Measurements from ENCODE around the gene AOPEP. TPM values are rescaled to one million over a fixed set of nuclear protein-coding genes. Genes with fewer than 3 reads are reported as not detected.
"Not testable (repeated sequence)": the region's sequence is repeated elsewhere in the genome, so short reads cannot be mapped to it uniquely, and the experiment has no call there.

The AOPEP gene
- total RNA-seq, 1 experiment from 2014 or later, result 32.4 TPM

- Mint-ChIP-seq H3K4me3 (ENCODE audit: unreplicated experiment) (no peak overlapping the region), H3K36me3 (ENCODE audit: insufficient read depth, unreplicated experiment) (no peaks in the 10 kb centered on the region), H3K27me3 (ENCODE audit: insufficient read depth, unreplicated experiment) (no peaks in the 10 kb centered on the region), H3K4me1 (ENCODE audit: insufficient read depth, unreplicated experiment) (peaks cover 19% of the 10 kb centered on the region), H3K27ac (ENCODE audit: low read depth, unreplicated experiment) (no peak overlapping the region), H3K9me3 (ENCODE audit: unreplicated experiment) (peaks cover 13% of the 10 kb centered on the region)
- DNase-seq (ENCODE audit: unreplicated experiment), result no peak
- no TSS peak for BruUV-seq (replicated peaks)
- ChIA-PET POLR2A (interaction anchor here (0.6 kb wide), 1 partner anchor 87 kb away, joined by 3 read pairs; no protein-coding TSS in a partner anchor), CTCF (no interaction called here)
- TF ChIP-seq CTCF (IDR thresholded peaks at IDR 0.05; ENCODE audit: unreplicated experiment), result no peak
- intact Hi-C loops (cut with micrococcal nuclease), result no loop called here
Observed at GRCh38 chr9:94843134-94843533, 116.6 kb downstream of the AOPEP start.

GRCh38 chr9:94846739-94847138 is 120.2 kb downstream of the AOPEP start:
- Mint-ChIP-seq H3K9me3 (ENCODE audit: unreplicated experiment) (peaks cover 8% of the 10 kb centered on the region), H3K4me3 (ENCODE audit: unreplicated experiment) (no peak overlapping the region), H3K36me3 (ENCODE audit: insufficient read depth, unreplicated experiment) (no peaks in the 10 kb centered on the region), H3K27ac (ENCODE audit: low read depth, unreplicated experiment) (peak overlapping the region; percentile 85), H3K4me1 (ENCODE audit: insufficient read depth, unreplicated experiment) (peaks cover 19% of the 10 kb centered on the region), H3K27me3 (ENCODE audit: insufficient read depth, unreplicated experiment) (no peaks in the 10 kb centered on the region)
- ChIA-PET POLR2A (interaction anchor here (0.7 to 1.9 kb wide), 3 partner anchors 9 to 45 kb away, joined by 3 to 4 read pairs (median 4); no protein-coding TSS in a partner anchor), CTCF (interaction anchor here (0.8 kb wide), 1 partner anchor 92 kb away, joined by 6 read pairs; no protein-coding TSS in a partner anchor)
- intact Hi-C loops (cut with micrococcal nuclease), result no loop called here
- BruUV-seq (replicated peaks), result no TSS peak
- TF ChIP-seq CTCF (IDR thresholded peaks at IDR 0.05; ENCODE audit: unreplicated experiment), result no peak
- no peak for DNase-seq (ENCODE audit: unreplicated experiment)

- ChIA-PET CTCF (no interaction called here), POLR2A (interaction anchor here (0.7 to 1.9 kb wide), 3 partner anchors 8 to 46 kb away, joined by 3 to 4 read pairs (median 4); no protein-coding TSS in a partner anchor)
- no peaks in the 10 kb centered on the region for H3K36me3 Mint-ChIP-seq (ENCODE audit: insufficient read depth, unreplicated experiment)
- H3K27ac Mint-ChIP-seq (ENCODE audit: low read depth, unreplicated experiment), result peak overlapping the region; percentile 85
- intact Hi-C loops (cut with micrococcal nuclease), result no loop called here
- no peaks in the 10 kb centered on the region for H3K27me3 Mint-ChIP-seq (ENCODE audit: insufficient read depth, unreplicated experiment)
- H3K4me1 Mint-ChIP-seq (ENCODE audit: insufficient read depth, unreplicated experiment), result peaks cover 24% of the 10 kb centered on the region
- BruUV-seq (replicated peaks), result no TSS peak
- peaks cover 8% of the 10 kb centered on the region for H3K9me3 Mint-ChIP-seq (ENCODE audit: unreplicated experiment)
- TF ChIP-seq CTCF (IDR thresholded peaks at IDR 0.05; ENCODE audit: unreplicated experiment), result no peak
- no peak overlapping the region for H3K4me3 Mint-ChIP-seq (ENCODE audit: unreplicated experiment)
- DNase-seq (ENCODE audit: unreplicated experiment), result peak; percentile 23
Observed at GRCh38 chr9:94847486-94847885, 121.0 kb downstream of the AOPEP start.

- H3K4me3 Mint-ChIP-seq (ENCODE audit: unreplicated experiment); H3K36me3 Mint-ChIP-seq (ENCODE audit: insufficient read depth, unreplicated experiment); H3K27ac Mint-ChIP-seq (ENCODE audit: low read depth, unreplicated experiment); intact Hi-C loops (cut with micrococcal nuclease); DNase-seq (ENCODE audit: unreplicated experiment); H3K27me3 Mint-ChIP-seq (ENCODE audit: insufficient read depth, unreplicated experiment); H3K9me3 Mint-ChIP-seq (ENCODE audit: unreplicated experiment); CTCF ChIA-PET; BruUV-seq (replicated peaks): not testable (repeated sequence)
- H3K4me1 Mint-ChIP-seq (ENCODE audit: insufficient read depth, unreplicated experiment), result peaks cover 22% of the 10 kb centered on the region
- POLR2A ChIA-PET, result interaction anchor here (0.9 to 2.7 kb wide), 3 partner anchors 17 to 47 kb away, joined by 3 to 7 read pairs (median 4); no protein-coding TSS in a partner anchor
Observed at GRCh38 chr9:94848791-94849190, 122.3 kb downstream of the AOPEP start.

All from MCF 10A (cell line).